ENCODE data around the gene TBX10.
"Not testable (repeated sequence)": the region's sequence is repeated elsewhere in the genome, so short reads cannot be mapped to it uniquely, and the experiment has no call there.

The TBX10 gene

DNA sequence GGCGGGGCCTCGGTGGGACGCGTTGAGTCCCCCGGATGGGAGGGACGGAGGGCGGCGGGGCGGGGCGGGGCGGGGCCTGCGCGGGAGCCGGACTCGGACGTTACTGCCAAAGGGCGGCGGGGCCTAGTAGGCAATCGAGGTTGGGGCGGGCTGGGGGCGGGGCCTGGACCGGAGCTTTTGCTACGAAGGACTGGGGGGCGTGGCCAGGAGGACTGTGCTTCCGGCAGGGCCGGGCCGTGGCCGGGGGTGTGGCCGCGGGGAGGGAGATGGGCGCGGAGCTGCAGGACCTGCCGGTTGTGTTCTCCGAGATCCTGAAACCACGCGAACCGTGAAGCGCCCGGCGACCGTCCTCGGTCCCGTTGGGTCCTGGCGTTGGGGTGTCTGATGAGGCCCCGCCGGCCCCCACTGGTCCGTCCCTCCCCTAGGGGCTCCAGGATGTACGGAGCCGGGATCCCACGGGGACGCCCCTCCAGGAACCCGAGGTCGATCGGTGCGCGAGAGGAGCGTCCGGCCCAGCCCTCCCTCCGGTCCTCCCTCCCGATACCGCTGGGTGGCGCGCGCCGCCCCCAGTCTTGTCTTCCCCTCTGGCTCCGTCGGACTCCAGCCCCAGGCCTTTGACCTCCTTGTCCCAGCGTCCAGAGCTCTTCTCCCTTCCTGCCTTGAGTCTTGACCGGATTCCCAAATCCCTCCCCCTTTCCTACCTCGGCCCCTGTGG is 9.2 kb downstream of the TBX10 start:
- DNase-seq: peak; percentile 99

DNA sequence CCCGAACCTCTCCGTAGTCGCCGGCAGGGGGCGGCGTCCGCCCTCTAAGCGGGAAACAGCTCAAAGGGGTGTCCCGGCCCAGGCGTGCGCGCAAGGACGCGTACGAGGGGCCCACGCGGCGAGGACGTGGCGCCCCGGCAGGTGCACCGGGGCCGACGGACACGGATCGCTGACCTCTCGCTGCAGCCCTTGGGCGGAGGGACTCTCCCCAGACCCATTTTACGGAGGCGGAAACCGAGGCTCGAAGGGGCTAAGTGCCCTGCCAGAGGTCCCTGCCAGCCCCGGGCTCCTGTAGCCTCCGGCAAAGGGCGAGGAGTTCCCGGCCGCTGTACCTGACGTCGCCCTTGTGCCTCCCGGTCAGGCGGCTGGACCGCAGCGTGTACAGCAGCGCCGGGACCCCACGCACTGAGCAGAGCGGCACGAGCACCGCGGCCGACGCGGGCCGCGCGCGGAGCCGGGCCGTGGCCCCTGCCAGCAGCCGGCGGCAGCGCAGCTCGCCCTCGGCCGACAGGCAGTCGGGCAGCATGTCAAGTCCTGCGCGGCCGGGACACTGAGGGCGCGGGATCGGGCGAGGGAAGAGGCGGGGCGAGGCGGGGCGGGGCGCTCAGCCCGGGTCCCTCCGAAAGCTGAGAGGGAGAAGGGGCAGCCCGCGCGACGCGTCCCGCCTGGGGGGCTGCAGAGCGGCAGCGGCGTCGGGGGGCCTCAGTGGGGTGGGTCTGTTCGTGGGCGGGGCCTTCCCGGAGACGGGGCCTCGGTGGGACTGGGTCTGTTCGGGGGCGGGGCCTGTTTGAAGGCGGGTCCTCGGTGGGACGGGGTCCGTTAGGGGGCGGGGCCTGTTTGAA is 10.0 kb downstream of the TBX10 start, which contains the start of gene NUDT8:
Gene NUDT8 (minus strand): TSS at position 552 of the 842 bp plus-strand sequence. CDS start 26 bp downstream, at position 526.
- peak; percentile 89 for DNase-seq

GRCh38 chr11:67628710-67629385 is 10.7 kb downstream of the TBX10 start:
- DNase-seq: no peak

DNA sequence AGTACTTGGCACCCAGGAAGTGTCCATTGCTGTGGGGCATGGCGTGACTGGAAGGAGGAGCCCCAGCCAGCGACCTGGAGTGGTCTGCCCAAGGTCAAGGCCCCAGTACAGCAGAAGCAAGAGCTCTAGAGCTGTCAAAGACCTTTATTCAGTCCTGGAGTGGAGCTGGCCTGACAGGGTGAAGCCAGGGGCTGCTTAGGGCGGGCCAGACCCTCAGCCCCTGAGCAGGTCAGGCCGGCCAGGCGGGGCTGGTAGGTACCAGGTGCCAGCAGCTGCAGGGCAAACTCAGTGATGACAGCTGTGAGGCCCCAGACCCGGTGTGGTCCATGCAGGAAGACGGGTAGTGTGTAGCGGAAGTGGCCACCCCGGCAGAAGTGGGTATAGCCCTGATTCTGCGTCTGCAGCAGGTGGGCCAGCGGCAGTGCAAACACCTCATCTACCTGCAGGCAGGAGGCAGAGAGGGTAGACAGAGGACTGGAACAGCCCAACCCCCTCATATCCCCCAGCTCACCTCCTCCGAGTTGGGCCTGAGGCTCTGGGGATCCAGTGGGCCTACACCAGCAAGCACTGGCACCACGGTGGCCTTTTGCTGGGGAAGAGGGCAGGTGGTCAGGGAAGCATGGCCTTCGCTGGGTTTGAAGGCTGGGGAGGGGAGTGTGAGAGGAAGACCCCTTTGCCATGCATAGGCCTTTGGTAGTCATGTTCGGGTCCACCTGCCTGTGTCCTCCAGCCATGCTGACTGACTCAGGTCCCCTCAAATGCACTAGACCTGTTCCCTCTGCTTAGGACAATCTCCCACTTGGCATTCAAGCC is 11.5 kb downstream of the TBX10 start:
- DNase-seq: no peak

DNA sequence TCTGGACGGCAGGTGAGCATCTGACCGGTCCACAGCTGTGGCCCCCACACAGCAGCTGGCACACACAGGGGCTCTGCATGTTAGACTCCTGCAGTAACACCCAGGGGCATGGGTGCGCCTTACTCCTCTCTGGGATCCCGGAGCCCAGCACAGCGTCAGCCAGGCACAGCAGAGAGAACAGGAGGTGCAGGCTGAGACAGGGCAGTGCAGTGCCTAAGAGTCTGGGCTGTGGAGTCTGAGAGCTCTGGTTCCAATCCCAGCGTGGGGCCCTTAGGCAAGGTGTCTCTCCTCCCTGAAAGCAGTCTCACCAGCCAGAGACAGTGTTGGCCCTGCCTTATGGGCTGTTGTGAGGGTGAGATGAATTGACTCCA is 12.1 kb downstream of the TBX10 start:
- DNase-seq: no peak

DNA sequence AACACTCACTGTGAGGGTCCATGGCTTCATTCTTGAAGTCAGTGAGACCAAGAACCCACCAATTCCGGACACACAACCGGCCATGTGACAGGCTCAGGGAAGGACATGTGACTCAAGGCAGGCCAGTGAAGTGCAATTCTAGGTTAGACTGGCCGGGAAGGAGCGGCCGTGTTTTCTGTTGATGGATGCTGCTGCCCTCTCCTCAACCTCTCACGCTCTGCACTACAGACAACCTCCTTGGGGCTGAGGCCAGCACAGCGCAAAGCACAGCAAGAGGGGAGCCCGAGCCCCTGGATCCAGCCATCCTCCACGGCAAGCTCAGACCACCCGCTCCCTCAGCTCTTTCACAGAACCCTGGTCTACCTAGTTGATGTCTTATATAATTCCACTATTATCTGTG is 12.6 kb downstream of the TBX10 start:
- DNase-seq: no peak

DNA sequence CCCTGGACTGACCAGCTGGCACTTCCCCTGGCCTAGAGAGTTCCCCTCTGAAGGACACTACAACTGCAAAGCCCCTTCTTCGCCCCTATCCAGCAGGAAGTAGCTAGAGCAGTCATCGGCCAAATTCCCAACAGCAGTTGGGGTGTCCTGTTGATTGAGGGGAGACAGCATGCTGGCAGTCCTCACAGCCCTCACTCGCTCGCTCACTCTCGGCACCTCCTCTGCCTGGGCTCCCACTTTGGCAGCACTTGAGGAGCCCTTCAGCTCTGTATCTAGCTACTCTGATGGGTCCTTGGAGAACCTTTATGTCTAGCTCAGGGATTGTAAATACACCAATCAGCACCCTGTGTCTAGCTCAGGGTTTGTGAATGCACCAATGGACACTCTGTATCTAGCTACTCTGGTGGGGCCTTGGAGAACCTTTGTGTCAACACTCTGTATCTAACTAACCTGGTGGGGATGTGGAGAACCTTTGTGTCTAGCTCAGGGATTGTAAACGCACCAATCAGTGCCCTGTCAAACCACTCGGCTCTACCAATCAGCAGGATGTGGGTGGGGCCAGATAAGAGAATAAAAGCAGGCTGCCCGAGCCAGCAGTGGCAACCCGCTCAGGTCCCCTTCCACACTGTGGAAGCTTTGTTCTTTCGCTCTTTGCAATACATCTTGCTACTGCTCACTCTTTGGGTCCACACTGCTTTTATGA is 13.3 kb downstream of the TBX10 start:
- not testable (repeated sequence) for DNase-seq

DNA sequence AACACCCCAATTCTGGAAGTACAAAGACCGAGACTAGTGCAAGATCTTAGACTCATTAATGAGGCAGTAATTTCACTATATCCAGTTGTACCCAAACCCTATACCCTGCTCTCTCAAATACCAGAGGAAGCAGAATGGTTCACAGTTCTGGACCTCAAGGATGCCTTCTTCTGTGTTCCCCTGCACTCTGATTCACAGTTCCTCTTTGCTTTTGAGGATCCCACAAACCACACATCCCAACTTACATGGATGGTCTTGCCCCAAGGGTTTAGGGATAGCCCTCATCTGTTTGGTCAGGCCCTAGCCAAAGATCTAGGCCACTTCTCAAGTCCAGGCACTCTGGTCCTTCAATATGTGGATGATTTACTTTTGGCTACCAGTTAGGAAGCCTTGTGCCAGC is 15.8 kb downstream of the TBX10 start:
- not testable (repeated sequence) for DNase-seq

- DNase-seq: not testable (repeated sequence)
These were observed 16.7 kb downstream of the TBX10 start for GRCh38 chr11:67622905-67623304.

GRCh38 chr11:67621928-67622327 is 17.6 kb downstream of the TBX10 start:
- DNase-seq: not testable (repeated sequence)

- DNase-seq: not testable (repeated sequence)
These were observed 18.9 kb downstream of the TBX10 start for GRCh38 chr11:67620621-67621020.

- DNase-seq: not testable (repeated sequence)
These were observed 19.6 kb downstream of the TBX10 start for GRCh38 chr11:67619683-67620618.

GRCh38 chr11:67618901-67619659 is 20.5 kb downstream of the TBX10 start:
- not testable (repeated sequence) for DNase-seq

DNA sequence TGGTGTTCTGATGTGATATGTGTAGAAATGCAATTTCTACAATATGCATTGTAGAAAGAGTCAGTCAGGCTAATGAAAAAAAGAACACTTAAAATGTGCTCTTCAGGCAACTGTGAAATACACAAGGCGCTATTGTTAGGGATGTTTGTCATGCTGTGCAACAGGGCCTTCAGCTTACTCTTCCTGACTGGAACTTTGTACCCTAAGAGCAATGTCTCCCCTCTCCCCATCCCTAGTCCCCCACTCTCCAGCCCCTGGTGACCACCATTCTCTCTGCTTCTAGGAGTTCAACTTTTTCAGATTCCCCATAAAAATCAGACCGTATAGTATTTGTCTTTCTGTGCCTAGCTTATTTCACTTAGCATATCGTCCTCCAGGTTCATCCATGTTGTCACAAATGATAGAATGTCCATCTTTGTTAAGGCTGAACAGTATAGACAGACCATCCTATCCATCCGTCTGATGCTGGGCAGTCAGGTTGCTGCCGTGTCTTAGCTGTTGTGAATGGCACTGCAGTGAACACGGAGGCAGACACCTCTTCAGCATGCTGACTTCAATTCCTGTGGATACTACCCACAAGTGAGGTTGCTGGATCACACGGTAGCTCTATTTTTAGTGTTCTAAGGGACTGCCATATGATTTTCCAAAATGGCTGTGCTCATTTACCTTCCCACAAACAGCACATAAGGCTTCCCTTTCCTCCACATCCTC is 22.2 kb downstream of the TBX10 start:
- DNase-seq: no peak

GRCh38 chr11:67616431-67617242 is 22.9 kb downstream of the TBX10 start:
- no peak for DNase-seq

- no peak for DNase-seq
These were observed 23.7 kb downstream of the TBX10 start for GRCh38 chr11:67615728-67616430.
